HG03565 (cell line): ENCODE measurements around the gene ATP10A.
"Not testable (repeated sequence)": the region's sequence is repeated elsewhere in the genome, so short reads cannot be mapped to it uniquely, and the experiment has no call there.

Experiments
- ATAC-seq: cut with Tn5 transposase; IDR thresholded peaks from one replicate; pipeline ENCODE4 v1.9.1; 2021; ENCODE audit warnings: mild to moderate bottlenecking, moderate library complexity; ENCODE audit not compliant: unreplicated experiment

Gene ATP10A

DNA sequence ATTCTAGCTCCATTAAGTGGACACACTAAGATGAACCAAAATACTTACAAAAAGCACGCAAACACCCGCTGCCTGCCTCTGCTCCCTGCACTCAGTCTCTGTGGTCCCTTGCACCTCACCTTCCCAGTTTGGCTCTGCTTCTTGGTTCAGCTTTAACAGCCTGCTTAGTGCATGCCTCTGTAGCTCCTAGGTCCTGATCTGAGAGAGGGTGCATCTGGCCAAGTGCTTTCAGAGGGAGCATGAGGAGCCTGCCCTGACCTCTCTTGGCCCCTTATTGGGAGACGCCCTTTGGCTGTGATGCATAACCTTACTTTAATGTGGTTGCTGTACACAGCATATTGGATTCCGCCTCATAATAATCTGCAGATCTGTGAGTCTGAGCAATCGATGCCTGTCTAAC lies 21.2 kb upstream of the ATP10A start:
- ATAC-seq: no peak

DNA sequence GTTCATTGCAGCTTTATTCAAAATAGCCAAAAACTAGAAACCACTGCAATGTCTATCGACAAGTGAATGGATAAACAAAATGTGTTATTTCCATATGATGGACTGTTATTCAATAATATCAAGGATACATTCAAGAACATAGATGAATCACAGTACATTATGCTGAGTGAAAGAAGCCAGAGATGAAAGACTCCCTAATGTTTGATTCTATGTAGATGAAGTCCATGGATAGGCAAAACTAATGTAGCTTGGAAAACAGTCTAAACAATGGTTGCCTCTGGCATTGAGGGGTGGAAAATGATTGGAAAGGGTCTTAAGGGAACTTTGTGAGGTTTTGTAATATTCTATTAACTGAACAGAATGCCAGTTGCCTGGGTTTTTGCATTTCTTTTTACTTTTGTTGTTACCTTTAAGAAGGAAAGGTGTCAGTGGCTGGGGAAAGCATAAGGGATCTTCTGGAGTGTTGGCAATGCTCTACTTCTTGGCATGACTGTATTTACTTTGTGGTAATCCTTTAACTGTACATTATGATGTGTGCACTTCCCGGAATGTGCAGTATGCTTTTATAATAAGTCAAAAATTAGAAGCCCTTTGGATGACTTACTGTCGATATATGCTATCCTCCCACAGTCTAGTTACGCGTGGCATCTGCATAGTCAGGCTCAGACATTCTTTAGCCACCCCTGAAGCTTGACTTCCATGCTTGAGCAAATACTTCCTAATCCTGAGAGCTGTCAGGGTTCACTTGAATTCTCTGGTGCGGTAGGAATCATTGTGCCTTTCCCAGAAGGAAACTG lies 20.5 kb upstream of the ATP10A start:
- ATAC-seq: no peak

DNA sequence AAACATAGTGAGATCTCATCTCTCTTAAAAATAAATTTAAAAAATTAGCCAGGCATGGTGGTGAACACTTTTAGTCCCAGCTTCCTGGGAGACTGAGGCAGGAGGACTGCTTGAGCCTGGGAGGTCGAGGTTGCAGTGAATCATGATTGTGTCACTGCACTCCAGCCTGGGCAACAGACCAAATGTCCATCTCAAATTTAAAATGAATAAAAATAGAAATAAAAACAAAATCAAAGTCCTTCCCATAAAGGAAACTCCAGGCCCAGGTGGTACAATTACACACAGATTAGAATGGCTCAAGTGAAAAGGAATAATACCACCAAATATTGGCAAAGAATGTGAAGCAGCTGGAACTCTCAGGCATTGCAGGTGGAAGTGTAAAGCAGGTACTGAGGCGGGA lies 19.3 kb upstream of the ATP10A start:
- no peak for ATAC-seq

DNA sequence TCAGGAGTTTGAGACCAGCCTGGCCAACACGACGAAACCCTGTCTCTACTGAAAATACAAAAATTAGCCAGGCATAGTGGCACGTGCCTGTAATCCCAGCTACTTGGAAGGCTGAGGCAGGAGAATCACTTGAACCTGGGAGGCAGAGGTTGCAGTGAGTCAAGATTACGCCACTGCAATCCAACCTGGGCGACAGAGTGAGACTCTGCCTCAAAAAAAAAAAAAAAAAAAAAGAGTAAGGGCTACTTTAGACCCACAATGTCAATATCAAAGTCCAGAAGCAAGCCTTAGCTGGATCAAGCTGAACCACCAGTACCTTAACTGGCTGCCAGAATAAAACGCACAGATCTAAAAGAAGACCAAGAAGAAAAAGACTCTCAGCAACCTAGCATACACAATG lies 17.8 kb upstream of the ATP10A start:
- ATAC-seq: not testable (repeated sequence)

DNA sequence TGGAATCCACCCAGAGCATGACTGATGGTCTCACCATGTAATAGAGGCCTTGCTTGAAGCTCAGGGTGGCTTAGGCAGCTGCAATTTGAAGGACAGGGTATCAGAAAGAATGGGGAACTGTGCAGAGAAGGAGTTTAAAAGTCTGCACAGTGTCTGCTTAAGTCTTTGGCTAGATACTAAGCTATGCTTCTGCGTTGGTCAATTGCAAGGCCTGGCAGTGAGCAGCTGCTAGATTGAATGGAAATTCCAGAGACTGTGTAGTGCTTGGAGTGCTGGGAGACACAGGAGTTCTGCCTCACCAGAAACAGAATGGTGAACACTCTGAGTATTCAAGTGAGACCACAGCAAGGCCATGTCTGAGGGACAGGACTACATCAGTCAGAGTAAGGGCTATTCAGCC lies 17.3 kb upstream of the ATP10A start:
- no peak for ATAC-seq

DNA sequence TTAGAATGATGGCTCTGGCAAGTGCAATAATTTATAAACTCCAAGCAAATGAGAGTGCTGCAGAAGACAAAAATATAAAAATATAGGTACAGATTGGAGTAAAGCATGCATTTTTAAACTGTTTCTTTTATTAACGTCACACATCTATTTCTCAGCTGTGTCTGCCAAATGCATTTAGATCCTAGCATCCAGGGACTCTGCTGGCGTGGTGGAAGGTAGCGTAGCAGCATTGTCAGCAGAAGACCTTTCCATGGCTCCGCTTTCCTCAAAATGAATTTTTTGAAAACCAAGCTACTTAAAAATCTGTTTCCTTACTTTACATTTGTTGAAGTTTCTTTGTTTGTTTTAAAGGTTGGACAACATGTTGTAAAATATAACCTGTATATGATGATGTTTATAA lies 16.3 kb upstream of the ATP10A start:
- ATAC-seq: no peak

DNA sequence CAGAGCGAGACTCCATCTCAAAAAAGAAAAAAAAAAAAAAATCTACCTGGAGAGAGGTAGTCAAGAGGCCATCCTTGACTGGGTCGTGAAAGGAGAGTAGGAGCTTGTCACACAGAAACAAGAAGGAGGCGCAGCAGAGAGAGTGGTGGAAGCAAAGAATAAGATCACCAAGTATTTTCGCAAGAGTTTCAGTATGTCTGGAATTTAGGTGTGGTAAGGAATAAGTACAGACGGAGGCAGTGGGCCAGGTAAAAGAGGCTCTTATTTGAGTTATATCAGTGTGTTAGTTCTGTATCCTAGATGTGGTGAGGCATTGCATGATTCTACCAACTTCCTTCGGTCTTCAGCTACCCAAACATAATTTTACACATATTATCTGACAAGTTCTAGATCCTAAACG lies 14.6 kb upstream of the ATP10A start:
- ATAC-seq: no peak

DNA sequence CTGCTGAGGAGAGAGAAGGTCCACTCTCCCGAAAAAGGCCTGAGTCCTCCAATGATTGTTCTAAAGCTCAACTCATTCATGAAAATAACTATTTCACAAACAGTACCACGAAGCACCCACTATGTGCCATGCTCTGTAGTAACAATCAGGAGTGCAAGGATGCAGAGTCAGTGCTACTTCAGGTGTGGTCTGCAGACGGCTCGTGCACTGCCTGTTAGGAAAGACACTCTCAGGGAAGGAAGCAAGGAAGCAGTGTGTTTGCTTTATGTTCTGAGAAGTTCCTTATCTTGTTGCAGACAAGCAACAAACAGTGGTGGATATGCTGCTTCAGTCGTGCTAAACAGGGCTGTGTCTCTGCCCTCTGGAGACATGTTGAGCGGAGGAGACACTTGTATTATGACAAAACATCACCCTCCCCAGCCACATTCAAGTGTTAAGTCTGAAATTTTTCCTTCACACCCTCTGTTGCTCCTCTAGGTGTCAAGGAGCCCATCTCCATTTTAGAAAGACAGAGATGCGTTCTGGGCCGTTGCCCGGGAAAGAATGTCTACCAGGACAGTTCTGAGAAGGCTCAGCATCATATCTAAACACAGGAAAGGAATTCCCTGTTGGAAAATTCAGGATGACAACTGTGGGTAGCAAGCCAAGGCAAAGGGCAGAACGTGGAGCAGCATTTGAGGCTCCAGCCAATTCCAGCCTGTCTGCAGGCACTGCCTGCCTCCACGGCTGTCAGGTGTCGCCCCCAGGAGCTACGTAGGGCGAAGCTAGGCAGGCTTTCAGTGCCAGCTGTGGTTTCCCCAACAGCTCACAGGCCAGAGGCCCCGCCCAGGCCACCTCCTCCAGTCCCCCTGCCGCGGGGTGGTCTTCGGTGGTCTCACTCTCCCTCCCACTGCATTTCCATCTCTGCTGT lies 13.4 kb upstream of the ATP10A start:
- ATAC-seq: no peak

DNA sequence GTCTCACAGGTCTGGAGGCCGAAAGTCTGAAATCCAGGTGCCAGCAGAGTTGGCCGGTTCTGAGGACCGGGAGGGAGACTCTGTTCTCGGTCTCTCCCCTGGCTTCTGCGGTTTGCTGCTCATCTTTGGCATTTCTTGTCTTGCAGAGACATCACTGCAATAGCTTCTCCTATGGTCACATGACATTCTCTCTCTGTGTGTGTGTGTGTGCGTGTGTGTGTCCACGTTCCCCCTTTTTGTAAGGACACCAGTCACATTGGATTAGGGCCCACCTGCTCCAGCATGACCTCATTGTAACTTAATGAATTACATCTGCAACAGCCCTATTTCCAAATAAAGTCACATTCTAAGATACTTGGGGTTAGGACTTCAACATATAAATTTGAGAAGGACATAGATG lies 12.4 kb upstream of the ATP10A start:
- no peak for ATAC-seq

DNA sequence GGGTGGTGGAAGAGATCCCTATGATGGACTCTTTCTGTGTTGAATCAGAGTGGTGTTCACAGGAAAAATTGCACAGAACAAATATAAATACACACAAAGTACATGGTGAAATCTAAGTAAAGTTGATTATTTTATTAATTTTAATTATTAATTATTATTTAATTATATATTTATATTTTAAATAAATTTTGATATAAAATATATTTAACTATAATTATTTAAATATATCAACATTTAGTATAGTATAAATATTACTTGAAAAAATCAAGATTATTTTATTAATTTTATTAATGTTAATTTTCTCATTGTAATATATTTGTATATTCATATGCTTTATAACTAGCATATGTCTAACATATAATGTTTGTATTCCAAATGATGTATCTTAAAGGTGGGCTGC lies 11.3 kb upstream of the ATP10A start:
- no peak for ATAC-seq

DNA sequence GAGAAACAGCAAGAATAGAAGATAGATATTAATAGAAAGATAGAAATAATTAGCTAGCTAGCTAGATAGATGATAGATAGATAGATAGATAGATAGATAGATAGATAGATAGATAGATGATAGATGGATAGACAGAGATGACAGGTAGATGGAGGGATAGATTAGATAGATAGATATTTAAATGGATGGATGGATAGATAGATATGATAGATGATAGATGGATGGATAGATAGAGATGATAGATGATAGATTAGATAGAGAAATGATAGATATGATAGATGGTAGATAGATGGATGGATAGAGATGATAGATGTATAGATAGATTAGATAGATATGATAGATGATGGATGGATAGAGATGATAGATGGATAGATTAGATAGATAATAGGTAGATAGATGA lies 8.3 kb upstream of the ATP10A start:
- ATAC-seq: no peak

DNA sequence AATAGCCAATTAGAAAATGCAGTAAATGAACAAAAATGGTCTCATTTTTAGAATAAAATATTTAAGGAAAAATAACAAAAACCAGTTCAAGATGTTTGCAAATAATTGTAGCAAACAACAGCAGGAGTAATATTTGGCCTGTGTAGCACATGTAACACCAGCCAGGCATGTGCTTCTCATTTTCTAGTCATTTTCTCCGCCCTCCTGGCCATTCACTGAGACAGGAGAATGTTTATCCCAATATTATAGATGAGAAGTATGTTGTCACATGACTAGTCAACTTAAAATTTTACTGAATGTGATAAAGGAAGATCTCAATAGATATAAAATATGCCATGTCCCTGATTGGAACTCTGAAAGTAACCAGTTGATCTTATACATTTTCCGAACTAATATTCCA lies 7.8 kb upstream of the ATP10A start:
- no peak for ATAC-seq

DNA sequence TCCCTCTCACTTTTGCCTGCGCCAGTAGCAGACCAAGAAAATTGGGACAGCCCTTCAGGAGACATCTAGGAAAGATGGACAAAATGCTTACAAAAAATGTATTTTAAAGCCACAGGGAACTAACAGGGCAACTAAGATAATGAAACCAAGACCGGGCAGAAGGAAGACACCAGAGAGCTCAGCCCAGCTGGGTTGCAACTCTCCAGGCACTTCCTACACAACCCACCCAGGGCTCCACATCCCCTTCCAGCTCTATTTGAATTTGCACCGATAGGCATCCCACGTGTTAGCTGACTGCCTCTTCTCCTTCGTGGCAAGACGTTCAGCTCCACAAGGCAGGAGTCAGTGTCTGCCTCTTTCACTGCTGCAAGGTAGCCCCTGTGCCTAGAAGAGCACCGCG lies 6.6 kb upstream of the ATP10A start:
- ATAC-seq: no peak

DNA sequence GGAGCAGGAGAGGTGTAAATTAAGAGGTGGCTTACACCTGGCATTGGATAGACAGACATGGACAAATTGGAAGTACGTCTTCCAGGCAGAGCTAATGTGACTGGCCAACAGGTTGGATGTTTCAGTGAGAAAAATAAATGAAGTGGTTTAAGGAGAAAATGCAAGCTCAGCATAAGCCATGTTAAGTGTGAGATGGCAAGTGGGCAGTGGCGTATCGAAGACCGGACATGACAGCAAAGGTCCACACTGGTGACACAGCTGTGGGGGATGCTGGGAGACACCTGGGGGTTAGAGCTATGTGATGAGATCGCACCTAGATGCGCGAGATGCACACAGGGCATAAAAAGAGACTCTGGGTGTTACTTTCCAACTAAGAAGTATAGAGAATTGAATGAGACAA lies 3.7 kb upstream of the ATP10A start:
- ATAC-seq: no peak

DNA sequence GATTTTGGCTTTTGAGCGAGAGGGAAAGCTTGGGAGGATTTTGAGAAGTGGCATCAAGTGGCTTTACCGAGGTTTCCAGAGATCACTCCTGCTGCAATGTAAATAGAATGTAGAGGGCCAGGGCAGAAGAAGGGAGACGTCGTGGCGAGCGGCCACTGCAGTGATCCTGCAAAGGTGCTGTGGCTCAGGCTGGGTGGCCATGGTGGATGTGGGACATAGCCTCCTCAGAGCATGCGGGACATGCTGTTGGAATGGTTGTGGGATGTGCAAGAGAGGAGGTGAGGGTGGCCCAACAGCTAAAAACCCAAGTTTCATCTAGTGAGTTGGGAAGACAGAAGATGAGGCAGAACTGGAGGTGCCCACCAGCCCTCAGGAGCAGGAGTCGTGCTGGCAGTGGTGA lies 3.1 kb upstream of the ATP10A start:
- ATAC-seq: no peak

DNA sequence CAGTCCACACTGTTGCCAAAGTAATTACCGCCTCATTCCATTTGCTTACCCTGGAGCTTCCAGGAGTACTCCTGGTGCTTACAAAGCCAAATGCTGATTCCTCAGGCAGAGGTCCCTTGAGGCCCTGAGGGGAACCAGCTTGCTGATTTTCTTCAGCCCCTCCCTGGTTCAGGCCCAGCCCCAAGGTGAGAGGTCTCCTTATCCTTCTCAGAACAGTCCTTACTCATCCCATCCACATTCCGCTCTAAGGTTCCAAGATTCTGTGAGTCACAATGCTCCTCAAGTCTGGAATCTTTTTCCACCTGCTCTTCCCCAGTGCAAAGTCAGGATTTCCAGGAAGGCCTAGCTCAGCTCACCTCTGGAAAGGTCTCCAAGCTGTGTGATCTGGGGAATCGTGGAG lies 1.8 kb upstream of the ATP10A start:
- ATAC-seq: no peak

DNA sequence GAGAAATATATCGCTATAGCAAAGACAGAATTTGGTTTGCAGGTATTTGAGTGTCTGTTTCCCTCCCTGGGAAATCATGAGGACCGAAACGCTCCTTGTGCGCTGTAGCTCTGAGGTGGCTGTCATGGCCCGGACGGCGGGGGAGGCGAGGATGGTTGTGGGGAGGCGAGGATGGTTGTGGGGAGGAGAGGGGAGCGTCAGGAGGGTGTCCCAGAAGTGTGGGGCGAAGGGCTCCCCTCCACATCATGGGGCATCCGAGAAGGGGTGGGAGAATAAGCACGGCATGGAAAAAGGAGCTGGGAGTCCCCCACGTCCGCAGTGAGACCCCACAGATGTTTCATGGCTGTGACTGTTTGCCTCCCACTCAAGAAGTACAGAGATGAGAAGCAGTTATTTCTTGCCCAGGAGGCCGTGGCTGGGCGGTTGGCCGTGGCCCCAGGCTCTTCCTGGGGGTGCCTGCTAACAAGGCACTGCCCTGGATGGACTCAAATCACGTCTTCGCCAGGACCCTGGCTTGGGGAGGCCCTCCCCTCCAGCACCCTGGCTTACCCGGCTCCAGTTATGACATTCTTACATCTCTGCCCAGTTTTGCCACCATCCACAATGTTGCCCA lies 947 bp upstream of the ATP10A start:
- no peak for ATAC-seq

DNA sequence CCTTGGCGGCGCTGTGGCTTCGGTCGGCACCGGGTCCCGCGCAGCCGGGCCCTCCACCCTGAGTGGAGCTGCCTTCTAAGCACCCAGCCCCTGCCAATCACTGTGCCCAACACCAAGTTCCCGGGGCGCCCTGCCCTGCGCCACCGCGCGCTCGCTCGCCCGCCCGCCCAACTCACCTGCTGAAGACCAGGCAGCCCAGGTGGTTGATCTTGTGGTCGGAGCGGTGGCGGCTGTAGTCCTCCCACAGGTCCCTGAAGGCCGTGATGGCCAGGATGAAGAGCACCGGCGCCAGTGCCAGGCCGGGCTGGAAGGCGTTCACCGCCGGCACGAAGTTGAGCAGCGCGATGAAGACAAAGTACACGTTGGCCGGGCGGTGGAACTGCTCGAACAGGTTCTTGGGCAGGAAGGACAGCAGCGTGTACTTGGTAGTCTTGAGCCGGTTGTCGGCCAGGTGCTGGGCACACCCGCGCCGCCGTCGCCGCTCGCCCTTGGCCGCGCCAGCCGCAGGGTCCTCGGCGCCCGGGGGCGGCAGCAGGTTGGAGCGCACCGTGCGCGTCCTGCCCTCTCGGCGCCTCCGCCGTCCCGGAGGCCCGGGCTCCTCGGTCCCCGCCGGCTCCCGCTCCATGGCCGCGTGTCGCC lies 536 bp downstream of the ATP10A start:
- no peak for ATAC-seq

DNA sequence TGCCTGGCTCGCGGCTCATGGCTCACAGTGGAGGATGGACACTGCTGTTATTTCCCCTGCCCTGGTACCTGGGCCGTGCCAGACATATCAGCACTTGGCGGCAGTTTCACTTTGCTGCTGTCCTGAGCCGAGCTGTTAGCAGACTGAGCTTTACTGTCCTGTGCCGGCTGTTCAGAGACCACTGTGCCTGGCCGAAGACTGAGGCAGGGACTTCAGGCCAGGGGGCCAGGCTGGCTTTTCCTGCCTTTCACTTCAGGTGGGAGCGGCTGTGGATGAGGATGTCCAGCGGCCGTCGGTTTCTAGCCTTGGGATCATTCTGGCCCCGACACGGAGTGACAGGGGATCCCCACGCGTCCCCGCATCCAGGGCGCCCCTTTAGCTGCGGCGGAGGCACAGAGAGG lies 1.1 kb downstream of the ATP10A start:
- ATAC-seq: no peak

DNA sequence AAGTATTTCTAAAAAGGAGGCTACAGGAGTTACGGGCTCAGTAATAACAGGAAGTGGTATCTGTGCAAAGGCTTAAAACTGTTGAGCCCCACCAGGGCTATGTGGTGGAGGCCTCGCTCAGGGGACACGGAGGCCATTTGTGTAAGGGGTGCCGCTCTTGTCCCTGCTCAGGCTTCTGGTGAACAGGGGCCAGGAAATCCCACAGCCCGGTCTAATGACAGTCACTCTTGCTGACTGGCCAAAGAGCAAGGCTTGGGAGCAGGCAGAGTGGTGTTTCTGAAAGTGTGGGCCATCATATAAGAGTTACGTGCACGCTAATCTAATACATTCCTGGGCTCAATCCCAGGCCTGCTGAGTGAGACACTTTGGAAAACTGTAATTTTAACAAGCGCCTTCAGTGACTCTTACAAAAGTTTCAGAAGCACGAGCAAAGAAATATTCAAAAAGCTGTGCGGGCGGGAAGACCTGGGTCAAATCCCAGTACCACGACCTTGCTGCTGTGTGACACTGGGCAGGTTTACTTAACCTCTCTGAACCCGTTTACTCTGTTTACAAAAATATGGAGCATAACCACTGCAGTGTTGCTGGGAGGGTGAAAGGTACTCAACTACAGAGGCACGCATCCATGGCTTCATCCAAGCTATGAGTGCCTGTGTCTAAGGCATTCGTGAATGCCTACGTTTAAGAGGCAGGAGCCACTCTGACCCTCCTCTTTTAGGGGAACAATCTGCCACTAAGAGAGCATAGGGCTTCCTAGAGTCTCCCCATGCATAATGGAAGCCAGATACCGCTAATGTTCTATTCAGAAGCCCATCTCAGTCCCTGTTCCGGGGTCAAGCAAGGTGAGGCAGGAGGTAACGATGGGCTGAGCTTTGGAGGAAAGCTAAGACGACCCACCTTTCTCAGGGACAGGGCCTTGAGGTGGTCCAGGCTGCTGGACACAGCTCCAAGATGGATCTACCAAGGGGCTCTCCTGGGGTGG lies 2.0 kb downstream of the ATP10A start:
- ATAC-seq: no peak
